HS-5 (cell line): ENCODE data around the gene ME3.
"Not testable (repeated sequence)": the region's sequence is repeated elsewhere in the genome, so short reads cannot be mapped to it uniquely, and the experiment has no call there.

ENCODE experiments used
- DNase-seq: peaks from one replicate; pipeline ENCODE4 v3.0.0-alpha.2; 2012; ENCODE audit warnings: low read depth

ME3 gene

DNA sequence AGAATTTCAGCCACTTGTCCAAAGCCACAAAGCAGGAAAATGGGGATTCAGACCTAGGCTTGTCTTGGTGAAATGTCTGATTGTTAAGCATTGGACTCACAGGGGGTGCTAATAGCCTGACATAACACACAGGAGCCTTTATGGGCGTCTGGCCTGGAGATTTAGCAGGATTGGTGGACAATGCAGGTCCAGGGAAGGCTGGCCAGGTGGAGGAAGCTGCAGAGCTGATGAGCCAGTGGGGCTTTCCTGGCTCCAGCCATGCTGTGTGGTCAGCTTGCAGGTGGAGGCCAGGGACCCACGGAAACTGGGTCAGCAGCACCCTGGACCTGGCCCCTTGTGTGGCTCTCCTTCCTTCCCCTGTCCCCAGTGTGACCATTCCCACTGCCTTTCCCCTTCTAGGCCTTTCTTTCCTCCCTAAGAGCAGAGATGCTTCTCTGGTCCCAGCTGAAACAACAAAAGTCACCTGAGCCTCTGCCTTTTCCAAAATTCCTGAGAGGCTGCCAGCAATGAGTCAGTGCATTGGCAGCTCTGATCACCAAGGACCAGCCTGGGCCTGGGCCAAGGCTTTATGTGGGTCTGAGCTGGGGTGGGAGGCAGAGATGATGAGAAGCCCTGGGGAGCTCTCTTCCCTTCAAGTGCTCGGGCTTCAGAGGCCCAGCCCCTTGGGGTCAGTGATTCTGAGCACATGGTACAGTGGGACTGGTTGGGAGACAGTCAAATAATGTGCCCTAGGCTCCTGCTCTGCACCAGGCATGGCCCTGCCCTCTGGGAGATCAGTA, 212.5 kb downstream of the ME3 start:
- DNase-seq, result peak; percentile 93

DNA sequence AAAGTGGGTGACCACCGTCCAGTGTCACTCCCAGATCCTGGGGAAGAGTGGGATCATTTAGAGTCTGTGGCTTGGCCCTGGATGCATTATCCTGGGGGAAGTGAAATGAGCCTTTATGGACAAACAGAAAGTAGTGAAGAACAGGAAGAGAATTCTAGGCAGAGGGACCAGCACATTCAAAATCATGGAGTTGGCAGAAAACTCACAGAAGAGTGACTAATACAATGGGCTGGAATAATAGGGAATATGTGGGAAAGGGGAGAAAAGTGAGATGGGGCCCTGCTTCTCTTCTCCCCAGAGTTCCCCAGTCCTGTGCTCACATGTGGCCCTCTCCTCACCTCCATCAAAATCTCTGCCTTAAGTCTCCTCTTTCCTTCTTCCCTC, 213.4 kb downstream of the ME3 start:
- no peak for DNase-seq

DNA sequence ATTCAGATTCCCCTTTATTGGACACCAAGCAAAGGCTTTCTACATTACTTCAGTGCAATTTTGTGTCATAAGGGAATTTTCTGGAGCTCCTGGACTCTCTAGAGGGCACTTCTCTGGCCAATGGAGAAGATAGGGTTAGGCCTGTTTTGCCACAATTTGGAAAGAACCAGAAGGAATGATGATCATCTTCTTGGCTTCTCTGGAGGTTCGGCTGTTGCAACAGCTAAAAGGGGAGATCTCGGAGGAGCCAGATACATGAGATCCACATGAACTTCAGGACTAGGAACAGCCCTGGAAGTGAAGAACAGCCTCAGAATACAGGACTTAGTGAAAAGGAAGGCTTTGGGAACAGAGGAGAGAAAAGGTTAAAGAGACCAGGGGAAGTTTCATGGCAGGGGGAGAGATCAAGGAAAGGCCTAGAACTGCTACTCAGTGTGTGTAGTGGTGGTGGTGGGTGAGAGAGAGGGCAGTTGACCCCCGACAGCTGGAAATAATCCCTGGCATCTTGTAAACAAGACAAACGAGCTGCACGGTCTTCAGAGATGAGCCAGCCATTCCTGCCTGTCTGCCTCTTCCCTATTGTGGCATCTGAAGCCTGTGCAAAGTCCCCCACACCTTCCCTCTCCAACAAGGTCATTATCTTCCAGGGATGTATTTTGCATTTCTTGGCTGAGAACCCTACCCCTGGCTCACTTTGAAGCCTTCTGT, 214.0 kb downstream of the ME3 start:
- no peak for DNase-seq

DNA sequence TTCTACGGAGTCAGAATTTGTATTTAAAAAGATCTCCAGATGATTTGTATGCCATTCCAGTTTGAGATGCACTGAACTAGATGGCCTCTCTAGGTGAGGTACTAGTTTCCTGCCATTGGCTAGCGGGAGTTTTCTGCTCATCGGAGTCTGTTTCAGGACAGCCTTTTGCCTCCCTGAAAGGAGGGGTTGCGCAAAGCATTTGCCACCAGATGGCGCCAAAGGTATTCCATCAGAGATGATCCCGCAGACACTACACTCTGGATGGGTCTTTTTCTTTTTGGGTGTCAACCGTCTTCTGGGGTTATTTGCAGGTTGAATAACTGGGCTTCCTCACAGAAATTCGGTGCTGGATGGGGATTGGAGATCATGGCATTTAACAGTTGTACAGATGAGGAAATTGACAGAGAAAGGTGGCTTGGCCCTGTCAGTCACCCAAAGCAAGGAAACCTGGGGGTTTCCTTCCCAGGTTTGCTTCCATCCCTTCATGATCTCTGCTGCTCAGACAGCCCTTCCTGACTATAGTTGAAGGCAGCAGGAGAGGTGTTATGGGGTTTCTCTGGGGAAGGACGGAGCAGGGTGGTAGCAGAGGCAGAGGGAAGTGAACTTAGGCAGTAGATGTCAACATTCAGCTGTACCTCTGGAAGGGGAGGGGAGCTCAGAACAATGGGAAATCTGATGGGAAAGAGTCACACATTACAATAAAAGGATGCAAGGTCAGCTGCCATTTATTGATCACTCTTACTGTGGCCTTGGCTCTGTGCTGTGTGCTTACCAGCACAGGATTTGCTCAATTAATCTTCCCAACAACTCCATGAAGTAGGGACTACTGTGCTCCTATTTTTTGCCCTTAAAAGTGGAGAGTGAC, 216.1 kb downstream of the ME3 start:
- peak; percentile 56 for DNase-seq

DNA sequence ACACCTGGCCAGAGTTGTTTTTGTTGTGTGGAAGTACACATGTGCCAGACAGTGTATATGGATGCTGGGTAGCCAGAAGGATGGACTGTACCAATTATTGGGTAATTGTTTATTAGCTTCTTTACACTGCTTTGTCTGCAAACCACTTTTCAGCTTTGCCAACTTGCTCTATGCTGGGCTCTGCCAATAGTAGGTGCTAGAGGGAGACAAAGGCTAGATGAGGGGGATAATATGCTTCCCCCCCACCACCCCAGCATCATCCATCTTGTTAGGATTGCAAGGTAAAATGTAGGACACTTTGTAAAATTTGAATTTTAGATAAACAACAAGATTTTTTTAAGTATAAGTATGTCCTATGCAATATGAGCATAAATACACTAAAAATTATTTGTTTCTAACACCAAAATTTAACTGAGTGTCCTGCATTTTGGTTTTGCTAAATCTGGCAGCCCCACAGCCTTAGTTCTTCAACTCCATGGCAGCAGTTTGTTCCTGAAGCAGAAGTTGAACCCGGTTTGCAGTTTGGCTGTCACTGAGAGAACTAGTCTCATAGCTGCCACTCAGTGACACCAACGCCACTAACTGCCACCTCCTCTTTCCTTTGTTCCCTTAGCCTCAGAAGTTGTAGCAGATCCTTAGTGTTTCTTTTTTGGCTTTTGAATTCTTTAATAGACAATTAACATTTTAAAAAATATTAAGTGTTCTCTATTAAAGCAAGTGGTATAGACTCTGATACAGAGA, 219.0 kb downstream of the ME3 start:
- DNase-seq, result no peak

DNA sequence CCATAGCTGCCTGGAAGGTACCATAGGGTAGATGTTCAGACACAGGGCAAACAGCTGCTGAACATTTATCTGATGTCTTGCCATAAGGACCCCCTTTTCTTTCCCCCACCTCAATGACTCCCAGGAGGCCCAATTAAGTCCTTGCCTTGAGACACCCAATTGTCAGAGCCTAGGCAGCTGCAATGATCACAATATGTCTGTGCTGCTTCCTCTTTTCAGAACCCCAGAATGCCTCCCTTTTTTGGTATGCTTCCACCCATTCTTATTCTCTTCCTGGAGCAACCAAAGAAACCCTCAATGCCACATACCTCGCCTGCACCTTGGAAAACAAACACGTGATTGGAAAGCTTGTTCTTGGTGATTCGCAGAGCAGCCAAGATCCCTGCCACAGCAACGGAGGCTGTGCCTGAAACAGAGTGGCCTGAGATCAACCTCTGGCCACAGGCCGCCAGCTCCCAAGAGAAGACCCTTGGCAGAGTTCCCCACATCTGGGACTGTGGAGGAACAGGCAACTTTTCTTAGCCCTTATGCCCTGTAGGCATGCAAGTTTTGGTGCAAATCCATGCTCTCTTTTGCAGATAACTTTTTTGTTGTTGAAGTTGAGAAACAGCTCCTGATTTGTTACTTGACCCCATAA, 222.3 kb downstream of the ME3 start:
- DNase-seq, result no peak

DNA sequence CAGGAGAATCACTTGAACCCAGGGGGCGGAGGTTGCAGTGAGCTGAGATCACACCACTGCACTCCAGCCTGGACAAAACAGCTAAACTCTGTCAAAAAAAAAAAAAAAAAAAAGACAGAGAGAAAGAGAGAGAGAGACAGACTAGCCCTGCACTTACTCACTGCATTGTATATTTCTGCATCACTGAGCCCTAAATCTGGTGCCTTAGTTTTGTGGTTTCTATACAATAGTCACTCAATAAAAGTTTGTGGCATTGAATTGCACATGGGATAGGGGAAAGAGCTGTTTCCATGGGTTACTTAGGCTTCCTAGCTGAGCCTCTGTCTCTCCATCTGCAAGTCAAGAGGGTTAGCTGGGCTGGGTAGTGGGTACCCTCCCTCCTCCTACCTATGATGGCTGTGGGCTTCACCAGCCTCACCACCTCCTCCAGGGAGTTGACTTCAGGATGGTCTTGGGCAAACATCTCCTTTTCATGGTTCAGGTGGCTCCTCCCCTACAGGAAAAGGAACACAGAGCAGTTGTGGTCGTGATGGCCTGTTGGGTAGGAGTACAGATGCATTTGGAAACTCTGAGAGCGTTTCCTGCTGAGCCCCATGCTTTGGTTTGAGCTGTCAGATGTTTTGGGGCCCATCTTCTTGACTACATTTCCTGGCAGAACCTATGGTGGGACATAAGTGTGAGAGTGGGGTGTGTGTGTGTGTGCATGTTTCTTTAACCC, 224.5 kb downstream of the ME3 start:
- DNase-seq, result no peak

DNA sequence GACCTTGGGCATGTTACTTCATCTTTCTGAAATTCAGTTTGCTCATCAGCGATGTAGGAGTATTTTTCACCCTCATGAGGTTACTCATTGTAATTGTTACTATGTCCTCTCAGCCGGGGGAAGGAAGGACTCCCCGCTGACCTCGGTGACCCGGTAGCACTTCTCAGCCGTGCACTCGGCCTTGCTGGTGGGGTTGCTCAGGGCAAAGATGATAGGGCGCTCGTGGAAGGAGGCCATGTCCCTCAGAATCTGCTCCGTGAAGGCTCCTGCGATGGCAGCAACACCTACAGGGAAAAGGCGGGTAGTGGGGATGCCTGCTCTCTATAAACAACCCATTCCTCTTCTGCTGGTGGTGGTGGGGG, 225.5 kb downstream of the ME3 start:
- no peak for DNase-seq

DNA sequence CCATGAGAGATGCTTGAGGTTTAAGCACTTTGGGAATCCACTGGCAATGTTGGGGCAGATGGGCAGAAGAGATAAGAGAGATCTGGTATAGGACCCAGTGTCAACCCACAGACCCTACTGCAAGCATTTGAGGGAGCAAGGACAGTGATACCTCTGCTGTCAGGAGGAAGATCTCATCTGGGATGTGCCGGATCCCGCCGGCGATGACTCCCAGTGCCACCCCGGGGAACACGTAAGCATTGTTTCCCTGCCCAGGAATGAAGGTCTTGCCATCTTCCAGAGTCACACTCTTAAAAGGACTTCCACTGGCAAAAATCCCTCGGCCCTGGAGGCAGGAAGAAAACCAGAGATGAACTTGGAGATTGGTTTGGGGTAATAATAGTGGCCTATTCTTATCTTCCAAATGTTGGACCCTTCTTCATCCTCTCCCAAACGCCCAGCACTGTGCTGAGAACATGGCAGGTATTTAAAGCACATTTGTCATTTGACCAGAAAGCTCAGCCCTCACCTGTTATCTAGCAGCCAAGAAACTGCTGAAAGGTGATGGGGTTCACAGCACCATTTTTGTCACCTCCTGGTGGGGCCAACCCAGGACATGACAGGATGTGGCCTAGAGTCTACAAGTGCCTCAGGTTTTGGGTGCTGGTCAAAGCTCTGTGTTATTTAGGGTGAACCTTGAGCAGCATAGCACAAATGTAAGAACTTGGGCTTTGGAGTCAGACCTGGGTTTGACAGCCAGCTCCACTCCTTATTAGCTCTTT, 226.1 kb downstream of the ME3 start:
- no peak for DNase-seq

DNA sequence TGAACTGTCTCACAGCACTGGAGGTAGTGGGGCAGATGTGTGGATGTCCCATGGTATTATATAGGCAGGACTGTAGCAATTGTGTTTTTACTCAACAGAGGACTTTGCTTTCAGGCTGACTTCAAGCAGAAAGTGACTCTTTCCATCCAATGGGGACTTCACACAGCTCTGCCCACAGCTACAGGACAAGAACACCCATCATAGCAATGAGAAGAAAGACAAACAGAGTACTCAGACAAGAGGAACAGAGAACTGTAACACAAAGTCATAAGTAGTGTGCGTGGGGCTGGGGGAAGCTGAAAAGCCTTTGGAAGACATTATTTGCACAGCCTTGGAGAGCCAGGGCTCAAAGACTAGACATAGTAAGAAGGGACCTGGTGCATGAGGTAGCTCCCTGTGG, 227.4 kb downstream of the ME3 start:
- DNase-seq, result no peak

DNA sequence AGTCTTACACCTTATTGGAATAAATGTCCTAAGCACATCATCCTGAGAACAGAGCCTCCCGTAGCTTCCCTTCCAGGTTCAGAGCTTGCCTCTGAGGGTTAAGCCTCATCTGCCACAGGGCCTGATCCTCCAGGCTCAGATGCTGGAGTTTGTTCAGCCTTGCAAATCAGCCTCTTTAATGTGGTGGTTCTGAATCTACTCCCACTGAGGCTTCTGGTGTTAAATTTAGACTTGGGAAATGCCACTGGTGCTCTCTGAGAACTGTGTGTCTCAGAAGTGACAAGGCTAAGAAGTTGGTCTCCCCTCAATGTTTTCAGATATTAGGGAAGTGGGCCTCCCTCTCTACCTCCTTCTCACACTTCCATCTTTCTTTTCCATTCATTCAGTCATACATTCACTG, 229.0 kb downstream of the ME3 start:
- DNase-seq, result no peak

DNA sequence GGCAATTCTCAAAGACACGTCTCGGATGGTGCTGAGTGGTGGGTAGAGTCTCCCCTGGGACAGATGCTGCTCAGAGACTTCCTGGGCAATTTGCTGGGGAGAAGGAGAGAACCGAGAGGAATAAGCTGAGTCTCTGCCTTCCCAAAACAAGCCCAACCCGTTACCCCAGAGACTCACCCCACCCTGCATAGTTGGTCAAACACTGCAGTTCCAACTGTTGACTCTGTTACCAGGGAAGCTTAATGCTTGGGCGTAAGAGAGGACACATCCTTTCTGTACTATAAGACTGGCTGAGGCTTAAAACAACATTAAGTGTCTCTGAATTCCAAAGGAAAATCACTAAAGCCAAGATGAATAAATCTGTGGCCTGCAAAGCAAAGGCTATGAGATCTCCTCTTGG, 229.6 kb downstream of the ME3 start:
- DNase-seq, result no peak

DNA sequence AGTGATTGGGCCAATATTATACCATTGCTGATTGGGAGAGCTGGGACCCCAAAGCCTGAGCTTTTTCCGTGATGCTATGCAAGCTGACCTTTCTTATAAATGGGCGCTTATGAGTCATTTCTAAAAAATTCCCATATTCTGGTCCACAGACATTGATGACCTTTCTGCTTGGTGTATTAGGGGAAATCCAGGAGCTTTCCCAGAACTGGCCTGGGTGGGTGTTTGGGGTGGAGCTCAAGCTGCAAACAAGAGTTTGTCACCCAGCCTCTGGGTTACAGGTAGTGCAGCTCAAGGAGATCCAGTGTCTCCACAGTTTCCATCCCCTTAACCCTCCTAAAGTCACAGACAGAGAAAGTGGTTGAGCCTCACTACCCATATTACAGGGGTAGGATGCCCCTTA, 230.0 kb downstream of the ME3 start:
- no peak for DNase-seq

DNA sequence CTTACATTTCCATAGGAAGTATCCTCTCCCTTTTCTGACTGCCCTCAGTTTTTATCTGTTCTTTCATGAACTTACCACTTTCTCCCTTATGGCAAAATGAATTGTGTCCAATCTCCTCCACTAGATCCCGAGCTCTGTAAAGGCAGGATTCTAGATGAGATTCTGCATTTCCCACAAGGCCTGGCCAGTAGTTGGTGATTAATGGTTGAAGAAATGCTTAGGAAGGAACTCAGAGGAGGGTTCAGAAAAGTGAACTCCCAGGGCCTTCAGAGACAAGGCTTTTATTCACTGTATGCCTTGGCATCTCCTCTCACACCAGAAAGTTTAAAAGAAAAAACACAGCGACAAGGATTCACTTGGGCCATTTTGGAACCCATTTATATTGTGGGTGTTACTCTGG, 231.6 kb downstream of the ME3 start:
- no peak for DNase-seq

DNA sequence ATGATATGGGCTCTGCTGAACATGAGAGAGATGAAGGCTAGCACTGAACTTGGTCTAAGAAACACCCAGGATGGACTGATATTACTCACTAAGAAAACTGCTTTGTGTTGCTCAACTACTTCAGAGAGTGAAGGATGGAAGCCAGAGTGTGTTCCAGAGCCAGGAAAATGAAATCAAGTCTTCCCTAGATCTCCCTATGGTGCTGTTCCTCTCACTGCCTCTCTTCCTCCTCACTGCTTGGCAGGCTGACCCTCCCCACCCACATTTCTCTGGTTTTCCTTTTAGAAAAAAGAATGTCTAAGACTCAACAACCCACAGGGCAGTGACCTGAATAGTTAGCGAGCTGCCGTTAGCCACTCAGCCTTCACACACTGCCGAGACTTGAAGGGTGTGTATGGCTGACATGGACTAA, 232.1 kb downstream of the ME3 start:
- no peak for DNase-seq

DNA sequence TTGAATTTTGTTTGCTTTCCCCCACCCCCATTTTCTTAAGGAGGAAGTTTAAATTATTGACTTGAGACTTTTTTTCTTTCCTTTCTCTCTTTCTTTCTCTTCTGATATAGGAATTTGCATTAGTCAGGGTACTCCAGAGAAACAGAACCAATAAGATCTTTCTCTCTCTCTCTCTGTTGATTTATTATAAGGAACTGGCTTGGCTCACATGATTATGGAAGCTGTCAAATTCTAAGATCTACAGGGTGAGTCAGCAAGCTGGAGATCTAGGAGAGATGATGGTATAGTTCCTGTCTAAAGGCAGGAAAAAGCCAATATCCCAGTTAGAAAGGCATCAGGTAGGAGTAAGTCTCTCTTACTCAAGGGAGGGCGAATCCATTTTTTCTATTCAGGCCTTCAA, 233.7 kb downstream of the ME3 start:
- no peak for DNase-seq

DNA sequence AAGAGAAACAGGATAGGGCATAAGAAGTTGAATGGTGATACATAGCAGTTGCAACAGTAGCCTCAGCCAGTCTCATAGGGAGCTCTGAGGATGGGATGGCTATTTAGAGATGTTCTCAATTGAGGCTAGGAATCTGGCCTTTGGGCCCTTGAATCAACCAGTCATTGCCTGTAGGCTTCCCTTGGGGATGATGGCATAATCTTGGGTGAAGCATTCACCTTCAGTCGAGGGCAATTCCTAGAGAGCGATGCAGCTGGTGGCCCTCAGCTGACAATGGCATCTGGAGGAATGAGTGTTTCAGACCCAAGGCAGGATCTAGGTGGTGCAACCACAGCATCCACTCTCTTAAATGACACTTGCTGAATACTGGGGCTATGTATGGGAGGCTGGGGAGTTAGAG, 236.7 kb downstream of the ME3 start:
- DNase-seq, result no peak

DNA sequence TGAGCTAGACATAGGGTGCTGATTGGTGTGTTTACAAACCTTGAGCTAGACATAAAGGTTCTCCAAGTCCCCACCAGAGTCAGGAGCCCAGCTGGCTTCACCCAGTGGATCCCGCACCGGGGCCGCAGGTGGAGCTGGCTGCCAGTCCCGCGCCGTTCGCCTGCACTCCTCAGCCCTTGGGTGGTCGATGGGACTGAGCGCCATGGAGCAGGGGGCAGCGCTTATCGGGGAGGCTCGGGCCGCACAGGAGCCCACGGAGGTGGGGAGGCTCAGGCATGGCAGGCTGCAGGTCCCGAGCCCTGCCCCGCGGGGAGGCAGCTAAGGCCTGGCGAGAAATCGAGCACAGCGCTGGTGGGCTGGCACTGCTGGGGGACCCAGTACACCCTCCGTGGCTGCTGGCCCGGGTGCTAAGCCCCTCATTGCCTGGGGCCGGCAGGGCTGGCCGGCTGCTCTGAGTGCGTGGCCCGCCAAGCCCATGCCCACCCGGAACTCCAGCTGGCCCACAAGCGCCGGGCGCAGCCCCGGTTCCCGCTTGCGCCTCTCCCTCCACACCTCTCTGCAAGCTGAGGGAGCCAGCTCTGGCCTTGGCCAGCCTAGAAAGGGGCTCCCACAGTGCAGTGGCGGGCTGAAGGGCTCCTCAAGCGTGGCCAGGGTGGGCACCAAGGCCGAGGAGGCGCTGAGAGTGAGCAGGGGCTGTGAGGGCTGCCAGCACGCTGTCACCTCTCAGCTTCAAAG, 238.9 kb downstream of the ME3 start:
- not testable (repeated sequence) for DNase-seq

DNA sequence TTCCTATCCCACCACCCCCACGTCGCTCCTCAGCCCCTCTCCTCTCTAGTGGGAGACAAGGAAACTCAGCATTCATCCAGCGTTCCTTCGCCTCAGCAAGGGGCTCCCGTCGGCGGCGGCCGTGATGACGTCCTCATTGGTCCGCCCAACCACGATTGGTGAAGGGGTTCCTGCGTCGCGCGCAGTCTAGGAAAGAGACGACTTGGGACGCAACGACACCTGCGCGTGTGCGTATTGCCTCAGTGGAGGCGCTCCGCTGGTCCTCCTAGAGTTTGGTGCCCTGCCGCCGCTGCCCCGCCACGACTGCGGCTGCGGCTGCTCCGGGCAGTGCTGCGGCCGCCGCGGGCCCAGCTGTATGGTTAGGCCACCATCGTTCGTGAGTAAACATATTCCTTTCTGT, 241.2 kb downstream of the ME3 start:
- no peak for DNase-seq

DNA sequence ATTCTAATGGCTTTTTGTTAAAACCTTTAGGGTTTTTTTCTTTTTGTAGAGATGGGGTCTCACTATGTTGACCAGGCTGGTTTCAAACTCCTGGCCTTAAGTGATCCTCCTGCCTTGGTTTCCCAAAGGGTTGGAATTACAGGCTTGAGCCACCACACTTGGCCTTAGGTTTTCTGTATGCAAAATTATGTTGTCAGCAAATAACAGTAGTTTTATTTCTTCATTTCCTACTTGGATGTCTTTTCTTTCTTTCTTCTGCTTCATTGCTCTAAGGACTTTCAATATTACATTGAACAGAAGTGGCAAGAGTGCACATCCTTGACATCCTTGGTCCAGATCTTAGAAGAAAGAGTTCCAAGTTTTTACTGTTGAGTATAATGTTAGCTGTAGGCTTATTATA, 245.0 kb downstream of the ME3 start:
- DNase-seq, result no peak
